Activated T-cell treated with anti-CD3 and anti-CD28 coated beads for 1 hour (primary cell): Measurements from ENCODE around the gene ZNF530.

Experiments used
- DNase-seq: peaks from one replicate; pipeline ENCODE4 v3.0.0-alpha.2; 2020; ENCODE audit warnings: low read depth

The ZNF530 gene

DNA sequence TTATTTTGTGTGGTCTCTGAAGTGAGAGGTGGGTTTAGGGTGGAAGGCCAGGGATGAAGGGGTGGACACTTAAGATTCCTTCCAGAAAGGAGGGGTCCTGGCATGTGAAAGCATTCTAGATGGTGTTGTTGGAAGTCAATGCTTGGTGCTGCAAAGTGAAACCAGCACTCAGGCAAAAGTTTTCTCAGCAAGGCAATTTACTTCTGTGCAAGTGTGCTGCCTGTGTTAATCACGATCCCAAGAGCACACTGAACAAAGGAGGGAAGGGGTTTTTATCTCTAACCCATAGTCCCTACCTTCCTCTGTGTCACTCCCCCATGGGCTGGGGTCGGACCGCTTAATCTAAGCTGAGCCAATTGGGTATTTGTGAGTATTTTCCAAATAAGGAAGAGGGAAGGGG lies 15.7 kb downstream of the ZNF530 start:
- DNase-seq: no peak

DNA sequence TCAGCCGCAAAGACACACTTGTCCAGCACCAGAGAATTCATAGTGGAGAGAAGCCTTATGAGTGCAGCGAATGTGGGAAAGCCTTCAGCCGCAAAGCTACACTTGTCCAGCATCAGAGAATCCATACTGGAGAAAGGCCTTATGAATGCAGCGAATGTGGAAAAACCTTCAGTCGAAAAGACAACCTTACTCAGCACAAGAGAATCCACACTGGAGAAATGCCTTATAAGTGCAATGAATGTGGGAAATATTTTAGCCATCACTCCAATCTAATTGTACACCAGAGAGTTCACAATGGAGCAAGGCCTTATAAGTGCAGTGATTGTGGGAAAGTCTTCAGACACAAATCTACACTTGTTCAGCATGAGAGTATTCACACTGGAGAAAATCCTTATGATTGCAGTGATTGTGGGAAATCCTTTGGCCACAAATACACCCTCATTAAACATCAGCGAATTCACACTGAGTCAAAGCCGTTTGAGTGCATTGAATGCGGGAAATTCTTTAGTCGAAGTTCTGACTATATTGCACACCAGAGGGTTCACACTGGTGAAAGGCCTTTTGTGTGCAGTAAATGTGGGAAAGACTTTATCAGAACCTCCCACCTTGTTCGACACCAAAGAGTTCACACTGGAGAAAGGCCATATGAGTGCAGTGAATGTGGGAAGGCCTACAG lies 21.1 kb downstream of the ZNF530 start:
- no peak for DNase-seq

DNA sequence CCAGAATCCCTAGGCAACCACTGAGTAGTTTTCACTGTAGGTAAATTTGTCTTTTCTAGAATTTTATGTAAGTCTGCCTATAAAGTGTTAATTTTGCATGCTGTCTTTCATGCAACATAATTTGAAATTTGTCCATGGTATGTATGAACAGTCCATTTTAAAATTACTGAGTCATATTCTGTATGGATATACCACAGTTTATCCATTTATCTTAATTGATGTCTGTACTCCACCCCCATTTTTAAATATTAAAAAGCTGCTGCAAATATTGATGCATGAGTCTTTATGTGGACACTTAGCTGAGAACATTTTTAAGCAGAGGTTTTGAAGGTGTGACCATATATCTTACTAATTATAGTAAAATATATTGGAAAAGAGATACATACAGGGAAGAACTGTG lies 23.4 kb downstream of the ZNF530 start:
- no peak for DNase-seq

DNA sequence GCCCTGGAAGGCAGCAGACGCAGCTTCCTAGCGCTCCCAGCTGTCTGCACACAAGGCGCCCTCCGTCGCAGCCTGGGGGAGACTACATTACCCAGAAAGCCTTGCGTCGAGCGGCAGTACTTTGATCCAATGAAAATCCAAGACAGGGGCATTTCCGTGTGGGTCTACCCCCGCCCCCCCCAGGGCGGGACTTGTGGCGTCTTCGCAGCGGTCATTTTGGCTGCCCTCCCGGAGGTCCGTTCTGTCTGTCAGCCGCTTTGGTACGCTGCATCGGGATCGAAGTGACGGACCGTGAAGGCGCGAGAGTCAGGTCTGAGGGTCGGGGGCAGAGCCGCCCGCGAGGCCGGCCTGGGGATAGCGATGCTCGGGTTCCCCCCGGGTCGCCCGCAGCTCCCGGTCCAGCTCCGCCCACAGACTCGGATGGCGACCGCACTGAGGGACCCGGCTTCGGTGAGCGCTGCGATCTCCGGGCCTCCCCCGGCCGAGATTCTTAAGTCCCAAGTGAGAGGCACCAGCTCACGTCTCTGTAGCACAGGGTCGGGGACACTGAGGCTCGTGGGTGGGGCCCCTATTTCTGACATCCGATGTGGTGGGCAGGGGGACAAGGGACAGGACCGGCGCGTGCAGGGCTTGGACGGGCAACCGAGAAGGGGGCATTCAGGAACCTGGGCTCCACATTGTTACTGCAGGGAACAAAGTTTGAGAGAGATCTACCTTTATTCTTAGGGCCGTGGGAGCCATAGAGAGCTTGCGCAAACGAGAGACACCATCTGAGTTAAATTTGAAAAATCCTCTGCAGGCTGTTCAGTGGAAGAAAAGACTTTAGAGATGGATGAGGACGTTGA lies 33.5 kb downstream of the ZNF530 start, which contains the start of gene ZNF211:
TSS of gene ZNF211 (plus strand) at position 182 of the 845 bp plus-strand sequence. CDS start at position 361, 179 bp downstream.
- peak; percentile 81 for DNase-seq

DNA sequence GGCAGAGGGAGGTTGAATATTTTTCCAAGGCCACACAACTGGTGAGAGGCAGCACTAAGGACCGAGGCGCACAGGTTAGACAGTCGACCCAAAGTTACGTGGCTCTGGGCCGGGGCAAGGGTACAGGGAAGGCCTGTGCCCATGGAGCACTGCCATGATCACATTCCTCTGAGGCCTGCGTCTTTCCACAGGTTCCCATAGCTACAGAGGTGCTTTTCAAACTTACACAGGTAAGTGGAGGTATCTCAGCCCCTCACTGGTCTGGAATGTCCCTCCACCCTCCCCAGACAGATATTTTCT lies 34.1 kb downstream of the ZNF530 start:
- DNase-seq: no peak

DNA sequence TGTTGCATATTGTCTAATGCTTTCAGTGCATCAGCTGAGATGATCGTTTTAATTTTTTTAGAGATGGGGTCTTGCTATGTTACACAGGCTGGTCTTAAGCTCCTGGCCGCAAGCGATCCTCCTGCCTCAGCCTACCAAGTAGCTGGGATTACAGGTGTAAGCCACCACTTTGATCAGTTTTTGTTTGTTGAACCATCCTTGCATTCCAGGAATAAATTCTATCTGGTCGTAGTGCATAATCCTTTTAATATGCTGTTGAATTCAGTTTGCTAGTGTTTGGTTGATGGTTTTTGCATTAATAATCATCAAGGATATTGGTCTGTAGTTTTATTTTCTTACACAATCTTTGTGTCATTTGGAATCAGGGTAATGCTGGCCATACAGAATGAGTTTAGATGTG lies 37.7 kb downstream of the ZNF530 start:
- DNase-seq: no peak

DNA sequence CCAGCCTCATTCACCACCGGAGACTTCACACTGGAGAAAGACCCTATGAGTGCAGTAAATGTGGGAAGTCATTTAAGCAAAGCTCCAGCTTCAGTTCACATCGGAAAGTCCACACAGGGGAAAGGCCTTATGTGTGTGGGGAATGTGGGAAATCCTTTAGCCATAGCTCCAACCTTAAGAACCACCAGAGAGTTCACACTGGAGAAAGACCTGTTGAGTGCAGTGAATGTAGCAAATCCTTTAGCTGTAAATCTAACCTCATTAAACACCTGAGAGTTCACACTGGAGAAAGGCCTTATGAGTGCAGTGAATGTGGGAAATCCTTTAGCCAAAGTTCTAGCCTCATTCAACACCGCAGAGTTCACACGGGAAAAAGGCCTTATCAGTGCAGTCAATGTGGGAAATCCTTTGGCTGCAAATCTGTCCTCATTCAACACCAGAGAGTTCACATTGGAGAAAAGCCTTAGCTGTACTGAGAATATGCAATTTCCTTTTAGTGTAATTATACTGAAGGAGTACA lies 42.1 kb downstream of the ZNF530 start:
- DNase-seq: no peak

DNA sequence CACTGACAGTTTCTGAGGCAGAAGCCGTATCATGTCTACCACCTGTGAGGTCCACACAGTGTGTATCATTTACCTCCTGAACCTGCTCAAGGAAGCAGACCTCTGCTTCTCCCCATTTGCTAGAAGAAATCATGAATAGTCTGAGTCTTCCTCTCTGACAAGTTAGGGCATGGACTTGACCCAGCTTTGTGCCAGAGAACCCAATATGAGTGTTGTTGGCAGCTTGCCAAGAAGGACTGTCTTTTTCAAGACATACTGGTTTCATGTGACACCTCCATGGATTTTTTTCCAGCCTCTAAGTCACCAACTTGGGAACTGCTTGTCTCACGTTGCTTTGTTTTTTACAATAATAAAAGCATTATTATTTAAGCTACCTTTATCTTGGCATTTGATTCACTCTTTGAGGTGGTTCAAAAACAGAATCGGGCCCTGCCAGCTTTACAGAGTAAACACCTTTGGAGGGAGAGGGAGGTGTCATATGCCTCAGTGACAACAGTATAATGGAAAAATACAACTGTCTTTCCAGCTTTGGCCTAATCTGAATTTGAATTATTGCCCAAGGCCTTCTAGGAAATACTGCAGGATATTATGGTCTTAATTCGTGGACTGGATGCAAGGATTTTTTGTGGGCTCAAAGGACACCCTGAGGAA lies 42.8 kb downstream of the ZNF530 start:
- no peak for DNase-seq

DNA sequence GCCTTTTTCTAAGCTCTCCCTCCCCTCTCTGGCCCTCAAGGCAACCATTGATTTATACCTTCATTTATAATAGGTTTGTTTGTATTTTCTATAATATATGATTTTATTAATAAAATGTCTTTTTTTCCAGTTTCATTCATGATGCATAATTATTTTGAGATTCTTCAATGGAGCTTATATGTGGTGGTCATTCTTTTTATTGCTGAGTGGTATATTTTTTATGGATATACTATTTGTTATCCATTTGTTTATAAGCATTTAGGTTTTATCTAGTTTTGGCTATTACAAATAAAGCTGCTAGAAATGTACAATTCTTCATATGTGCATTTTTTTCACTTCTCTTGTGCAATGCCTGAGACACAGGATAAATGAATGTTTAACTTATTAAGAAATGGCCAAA lies 44.0 kb downstream of the ZNF530 start:
- DNase-seq: no peak

DNA sequence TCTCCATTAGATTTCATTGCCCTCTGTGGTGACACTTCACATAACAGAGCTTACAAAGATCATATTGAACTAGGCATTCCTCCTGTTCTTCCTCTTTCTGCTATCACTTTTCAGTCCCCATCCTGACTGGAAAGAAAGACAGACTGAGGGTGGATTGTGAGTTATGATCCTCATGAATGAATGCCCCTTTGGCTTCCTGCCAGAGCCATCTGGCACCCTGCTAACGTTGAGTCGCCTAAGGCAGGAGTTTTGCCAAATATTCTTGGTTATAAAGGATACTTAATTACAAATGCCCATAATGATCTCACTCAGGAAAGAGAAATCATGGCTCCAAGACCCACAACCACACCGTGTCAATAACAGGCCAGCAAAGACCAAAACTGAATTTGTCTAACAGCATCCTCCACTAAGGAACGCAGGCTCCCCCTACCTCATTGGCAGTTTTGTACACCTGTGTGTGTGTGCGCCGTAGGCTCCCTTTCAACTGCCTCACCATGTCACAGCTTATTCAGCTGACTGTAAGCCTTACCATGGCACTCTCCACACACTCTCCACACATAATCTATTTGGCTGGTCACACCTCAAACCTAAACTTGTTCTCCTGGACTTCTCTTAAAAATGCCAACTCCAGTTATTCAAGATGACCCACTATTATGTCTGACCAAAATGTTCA lies 48.8 kb downstream of the ZNF530 start:
- no peak for DNase-seq

DNA sequence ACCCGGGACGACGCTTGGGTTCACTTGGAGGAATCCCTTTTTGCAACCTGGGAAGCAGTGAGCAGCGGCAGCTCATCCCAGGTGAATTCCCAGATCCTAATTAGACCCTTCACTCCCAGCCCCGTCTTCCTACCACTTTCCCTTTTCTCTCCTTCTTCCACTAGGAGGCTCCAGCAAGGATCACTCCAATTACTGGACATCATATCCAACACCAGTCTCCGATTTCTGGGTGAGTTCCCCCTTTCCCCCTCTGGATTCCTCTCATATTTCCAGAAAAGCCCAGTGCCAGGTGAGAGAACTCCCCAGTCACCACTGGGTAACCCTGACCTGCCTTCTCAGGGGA lies 51.9 kb downstream of the ZNF530 start:
- no peak for DNase-seq

DNA sequence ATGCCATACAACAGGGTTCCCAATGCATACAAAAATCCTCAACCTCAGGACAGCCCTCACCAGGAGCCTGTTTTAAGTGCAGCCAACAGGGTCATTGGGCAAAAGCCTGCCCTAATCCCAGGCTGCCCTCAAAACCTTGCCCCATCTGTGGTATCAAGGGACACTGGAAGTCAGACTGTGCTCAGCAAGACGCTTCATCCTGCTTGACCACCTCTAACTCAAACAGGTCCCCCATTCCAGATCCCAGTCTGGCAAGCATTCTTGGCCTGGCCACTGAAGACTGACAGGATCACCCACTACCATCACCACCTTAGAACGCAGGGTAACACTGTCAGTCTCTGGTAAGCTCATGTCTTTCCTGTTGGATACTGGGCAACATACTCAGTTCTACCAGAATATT lies 54.0 kb downstream of the ZNF530 start:
- no peak for DNase-seq

DNA sequence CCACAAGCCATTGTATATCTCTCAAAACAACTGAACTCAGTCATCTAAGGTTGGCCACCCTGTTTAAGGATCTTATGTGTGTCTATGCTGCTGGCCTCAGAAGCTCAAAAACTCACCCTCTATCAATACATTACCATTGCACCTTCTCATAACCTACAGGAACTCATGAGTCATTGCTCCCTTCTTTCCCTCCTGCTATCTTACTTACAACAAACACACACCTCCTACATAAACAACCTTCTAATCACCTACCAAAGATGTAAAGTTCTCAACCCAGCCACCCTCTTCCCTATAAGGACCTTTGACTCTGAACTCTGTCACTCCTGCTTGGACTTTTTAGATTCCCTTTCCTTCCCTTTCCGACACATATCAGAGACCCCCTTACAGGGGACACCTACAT lies 55.8 kb downstream of the ZNF530 start:
- no peak for DNase-seq

DNA sequence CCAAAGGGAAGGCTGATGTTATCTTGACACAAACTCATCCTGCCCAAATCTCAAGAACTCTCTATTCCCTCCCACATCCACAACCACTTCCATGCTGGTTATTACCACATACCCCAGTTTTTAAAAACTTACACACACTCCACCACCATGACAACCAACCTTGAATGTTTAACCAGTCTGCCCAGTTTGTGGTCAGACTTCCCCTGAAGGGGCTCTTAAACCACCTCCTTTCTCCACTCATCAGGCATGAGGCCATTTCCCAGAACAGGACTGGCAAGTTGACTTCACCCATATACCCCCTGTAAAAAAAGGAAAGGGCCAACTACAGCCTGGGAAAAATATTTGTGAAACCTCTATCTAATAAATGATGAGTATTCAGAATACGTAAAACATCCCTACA lies 56.7 kb downstream of the ZNF530 start:
- DNase-seq: no peak
